ENCODE measurements around the gene RBFOX2.
A peak's percentile ranks its signal among the peaks of the same experiment; 100 is the strongest.
"Not testable (repeated sequence)": the region's sequence is repeated elsewhere in the genome, so short reads cannot be mapped to it uniquely, and the experiment has no call there.

The RBFOX2 gene

DNA sequence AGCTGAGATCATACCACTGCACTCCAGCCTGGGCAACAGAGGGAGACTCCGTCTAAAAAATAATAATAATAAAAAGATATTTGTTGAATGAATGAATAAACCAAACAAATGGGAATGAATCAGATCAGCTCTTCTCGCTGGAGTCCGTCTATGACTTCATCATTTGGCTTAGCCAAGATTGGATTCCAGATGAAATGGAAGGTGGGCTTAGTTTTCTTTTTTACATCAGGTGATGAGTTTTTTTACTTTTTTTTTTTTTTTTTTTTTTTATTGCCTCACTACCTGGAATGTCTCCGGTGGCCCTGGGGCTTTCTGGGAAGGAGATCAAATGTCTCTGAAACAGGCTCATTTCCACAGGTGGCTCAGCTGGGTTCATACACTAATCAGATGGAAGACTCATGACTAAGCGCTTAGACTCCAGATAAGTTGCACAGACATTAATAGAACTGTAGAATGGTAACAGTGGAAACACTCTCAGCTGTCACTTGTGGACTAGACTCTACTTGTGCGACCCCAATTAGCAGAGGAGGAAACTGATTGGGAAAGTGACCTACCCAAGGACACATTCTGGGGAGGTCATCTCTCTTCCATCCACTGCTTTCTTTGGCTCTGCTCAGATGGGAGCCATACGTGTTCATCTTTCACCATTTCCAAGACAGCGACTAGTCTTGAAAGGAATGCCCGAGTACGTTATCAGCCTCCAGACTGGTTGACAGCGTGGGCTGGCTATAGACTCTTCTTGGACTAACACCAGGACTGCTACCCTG lies 20.5 kb upstream of the RBFOX2 start:
- H3K9me3 ChIP-seq (ENCODE audit: control insufficient read depth in 1 of 2, low read length in 2 of 2): no peaks in the 10 kb centered on the region
- no peak overlapping the region for H3K27ac ChIP-seq (ENCODE audit: low read depth, low read length)
- H3K36me3 ChIP-seq (ENCODE audit: control insufficient read depth in 1 of 2, insufficient read depth in 2 of 2, low read length in 2 of 2): no peaks in the 10 kb centered on the region
- no peaks in the 10 kb centered on the region for H3K4me1 ChIP-seq (ENCODE audit: control insufficient read depth in 1 of 2, insufficient read depth in 2 of 2, low read length in 2 of 2)
- no peak overlapping the region for H3K4me3 ChIP-seq (ENCODE audit: low read depth in 1 of 2, low read length in 2 of 2)
- H3K27me3 ChIP-seq (ENCODE audit: control insufficient read depth in 1 of 2, insufficient read depth in 2 of 2, low read length in 2 of 2): no peaks in the 10 kb centered on the region
- no peak overlapping the region for H3K9ac ChIP-seq (ENCODE audit: low read depth in 1 of 2, low read length in 2 of 2)

DNA sequence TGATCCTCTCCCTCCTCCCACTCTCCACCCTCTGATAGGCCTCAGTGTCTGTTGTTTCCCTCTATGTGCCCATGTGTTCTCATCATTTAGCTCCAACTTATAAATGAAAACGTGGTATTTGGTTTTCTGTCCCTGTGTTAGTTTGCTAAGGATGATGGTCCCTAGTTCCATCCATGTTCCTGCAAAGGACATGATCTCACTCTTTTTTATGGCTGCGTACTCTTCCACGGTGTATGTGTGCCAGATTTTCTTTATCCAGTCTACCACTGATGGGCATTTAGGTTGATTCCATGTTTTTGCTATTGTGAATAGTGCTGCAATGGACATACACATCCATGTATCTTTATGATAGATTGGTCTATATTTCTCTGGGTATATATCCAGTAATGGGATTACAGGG lies 15.9 kb upstream of the RBFOX2 start:
- H3K9me3 ChIP-seq (ENCODE audit: control insufficient read depth in 1 of 2, low read length in 2 of 2); H3K4me3 ChIP-seq (ENCODE audit: low read depth in 1 of 2, low read length in 2 of 2); H3K27me3 ChIP-seq (ENCODE audit: control insufficient read depth in 1 of 2, insufficient read depth in 2 of 2, low read length in 2 of 2): not testable (repeated sequence)

DNA sequence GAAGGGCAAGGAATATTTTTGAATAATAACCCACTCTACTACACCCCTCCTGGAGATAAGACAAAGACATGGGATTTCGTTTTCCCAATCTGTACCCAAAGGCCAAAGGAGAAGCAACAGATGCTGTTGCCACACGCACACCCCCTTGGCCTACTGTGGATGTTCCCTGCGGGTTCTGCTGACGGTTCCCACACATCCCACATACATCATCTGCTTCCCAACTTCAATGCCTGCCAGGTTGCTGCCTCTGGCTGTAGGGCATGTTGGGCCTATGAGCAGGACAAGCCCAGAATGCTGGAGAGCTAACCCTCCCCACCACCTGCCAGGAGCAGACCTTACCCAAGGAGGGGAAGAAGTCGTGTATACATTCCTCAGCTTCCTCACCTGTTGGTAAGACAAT lies 13.6 kb upstream of the RBFOX2 start:
- Histone ChIP-seq H3K4me3 (ENCODE audit: low read depth in 1 of 2, low read length in 2 of 2) (no peak overlapping the region), H3K9me3 (ENCODE audit: control insufficient read depth in 1 of 2, low read length in 2 of 2) (no peaks in the 10 kb centered on the region), H3K27me3 (ENCODE audit: control insufficient read depth in 1 of 2, insufficient read depth in 2 of 2, low read length in 2 of 2) (no peaks in the 10 kb centered on the region), H3K9ac (ENCODE audit: low read depth in 1 of 2, low read length in 2 of 2) (no peak overlapping the region), H3K27ac (ENCODE audit: low read depth, low read length) (no peak overlapping the region), H3K36me3 (ENCODE audit: control insufficient read depth in 1 of 2, insufficient read depth in 2 of 2, low read length in 2 of 2) (no peaks in the 10 kb centered on the region), H3K4me1 (ENCODE audit: control insufficient read depth in 1 of 2, insufficient read depth in 2 of 2, low read length in 2 of 2) (no peaks in the 10 kb centered on the region)

More for the DNA sequence above, 15.9 kb upstream of the RBFOX2 start:
- not testable (repeated sequence) for H3K36me3 ChIP-seq (ENCODE audit: control insufficient read depth in 1 of 2, insufficient read depth in 2 of 2, low read length in 2 of 2); H3K9ac ChIP-seq (ENCODE audit: low read depth in 1 of 2, low read length in 2 of 2); H3K4me1 ChIP-seq (ENCODE audit: control insufficient read depth in 1 of 2, insufficient read depth in 2 of 2, low read length in 2 of 2); H3K27ac ChIP-seq (ENCODE audit: low read depth, low read length)

DNA sequence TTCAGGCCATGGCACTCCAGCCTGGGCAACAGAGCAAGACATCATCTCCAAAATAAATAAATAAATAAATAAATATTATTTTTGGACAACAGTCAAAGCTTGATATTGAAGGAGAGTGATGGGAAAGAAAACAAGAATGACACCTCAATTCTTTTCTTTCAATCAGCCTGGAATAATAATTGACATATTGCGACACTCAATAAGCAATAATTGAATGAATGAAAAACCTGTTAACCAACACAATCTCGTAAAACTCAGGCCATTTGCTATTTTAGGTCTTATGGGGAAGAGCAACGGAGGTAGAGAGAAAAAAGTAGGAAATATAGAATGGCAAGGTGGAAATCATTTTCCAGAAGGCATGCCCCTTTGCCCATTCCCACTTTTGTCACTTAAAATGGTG lies 10.5 kb upstream of the RBFOX2 start:
- H3K27ac ChIP-seq (ENCODE audit: low read depth, low read length): no peak overlapping the region
- H3K27me3 ChIP-seq (ENCODE audit: control insufficient read depth in 1 of 2, insufficient read depth in 2 of 2, low read length in 2 of 2): no peaks in the 10 kb centered on the region
- no peak overlapping the region for H3K9ac ChIP-seq (ENCODE audit: low read depth in 1 of 2, low read length in 2 of 2)
- H3K4me3 ChIP-seq (ENCODE audit: low read depth in 1 of 2, low read length in 2 of 2): no peak overlapping the region
- H3K36me3 ChIP-seq (ENCODE audit: control insufficient read depth in 1 of 2, insufficient read depth in 2 of 2, low read length in 2 of 2): no peaks in the 10 kb centered on the region
- no peaks in the 10 kb centered on the region for H3K9me3 ChIP-seq (ENCODE audit: control insufficient read depth in 1 of 2, low read length in 2 of 2)
- no peaks in the 10 kb centered on the region for H3K4me1 ChIP-seq (ENCODE audit: control insufficient read depth in 1 of 2, insufficient read depth in 2 of 2, low read length in 2 of 2)

DNA sequence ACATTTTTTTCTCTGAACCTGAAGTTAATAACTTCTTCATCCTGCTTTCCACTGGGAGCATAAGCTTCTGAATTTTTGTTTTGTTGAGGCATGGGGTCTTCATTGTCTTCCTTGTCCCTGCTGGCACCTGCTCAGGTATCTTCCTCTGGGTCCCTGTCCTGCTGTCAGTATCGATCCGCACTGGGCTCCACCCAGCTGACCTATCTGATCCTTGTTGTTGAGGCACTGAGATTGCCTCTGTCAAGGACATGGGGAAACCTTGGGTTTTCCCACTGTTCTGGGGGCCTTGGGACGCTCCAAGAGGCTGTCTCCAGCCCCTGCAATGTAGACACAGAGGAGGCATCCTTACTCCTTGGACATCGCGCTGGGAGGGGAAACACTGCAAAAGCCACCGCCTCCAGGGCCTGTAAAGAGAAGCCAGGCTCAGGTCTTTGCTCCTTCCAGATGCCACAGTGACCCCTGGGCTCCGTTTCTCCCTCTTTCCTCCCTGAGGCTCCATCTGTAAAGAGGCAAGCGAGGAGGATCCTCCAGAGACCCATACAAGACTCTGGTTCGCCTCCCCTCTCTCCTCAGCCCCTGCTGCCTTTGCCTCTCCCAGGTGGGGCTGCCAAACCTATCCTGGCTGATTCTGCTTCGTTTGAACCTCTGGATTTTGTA lies 8.6 kb upstream of the RBFOX2 start:
- Histone ChIP-seq H3K4me3 (ENCODE audit: low read depth in 1 of 2, low read length in 2 of 2) (no peak overlapping the region), H3K9me3 (ENCODE audit: control insufficient read depth in 1 of 2, low read length in 2 of 2) (no peaks in the 10 kb centered on the region), H3K27ac (ENCODE audit: low read depth, low read length) (no peak overlapping the region), H3K27me3 (ENCODE audit: control insufficient read depth in 1 of 2, insufficient read depth in 2 of 2, low read length in 2 of 2) (no peaks in the 10 kb centered on the region), H3K9ac (ENCODE audit: low read depth in 1 of 2, low read length in 2 of 2) (no peak overlapping the region), H3K36me3 (ENCODE audit: control insufficient read depth in 1 of 2, insufficient read depth in 2 of 2, low read length in 2 of 2) (no peaks in the 10 kb centered on the region), H3K4me1 (ENCODE audit: control insufficient read depth in 1 of 2, insufficient read depth in 2 of 2, low read length in 2 of 2) (no peaks in the 10 kb centered on the region)

DNA sequence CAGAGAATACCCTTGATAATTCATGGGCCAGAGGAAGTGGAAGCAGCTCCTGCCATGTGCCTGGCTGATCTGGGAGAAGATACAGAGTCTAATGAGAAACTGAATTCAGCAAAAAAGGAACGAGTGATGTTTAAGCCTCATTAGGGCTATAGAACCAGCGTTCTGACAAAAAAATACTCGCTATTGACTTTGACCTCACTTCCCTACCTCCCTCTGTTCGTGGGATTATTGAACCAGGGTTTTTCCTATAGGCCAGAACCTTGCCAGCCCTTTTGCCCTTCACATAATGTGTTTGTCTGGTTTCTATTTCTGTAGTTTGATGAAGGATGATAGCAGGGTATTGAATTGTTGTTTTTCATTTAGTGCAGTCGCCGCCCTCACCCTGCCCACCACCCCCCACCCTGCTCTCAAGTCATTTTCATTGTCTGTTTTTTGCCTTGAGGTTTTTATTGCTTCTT lies 7.6 kb upstream of the RBFOX2 start:
- H3K9me3 ChIP-seq (ENCODE audit: control insufficient read depth in 1 of 2, low read length in 2 of 2): no peaks in the 10 kb centered on the region
- H3K27ac ChIP-seq (ENCODE audit: low read depth, low read length): no peak overlapping the region
- H3K4me3 ChIP-seq (ENCODE audit: low read depth in 1 of 2, low read length in 2 of 2): no peak overlapping the region
- no peaks in the 10 kb centered on the region for H3K27me3 ChIP-seq (ENCODE audit: control insufficient read depth in 1 of 2, insufficient read depth in 2 of 2, low read length in 2 of 2)
- no peaks in the 10 kb centered on the region for H3K4me1 ChIP-seq (ENCODE audit: control insufficient read depth in 1 of 2, insufficient read depth in 2 of 2, low read length in 2 of 2)
- no peak overlapping the region for H3K9ac ChIP-seq (ENCODE audit: low read depth in 1 of 2, low read length in 2 of 2)
- H3K36me3 ChIP-seq (ENCODE audit: control insufficient read depth in 1 of 2, insufficient read depth in 2 of 2, low read length in 2 of 2): no peaks in the 10 kb centered on the region

DNA sequence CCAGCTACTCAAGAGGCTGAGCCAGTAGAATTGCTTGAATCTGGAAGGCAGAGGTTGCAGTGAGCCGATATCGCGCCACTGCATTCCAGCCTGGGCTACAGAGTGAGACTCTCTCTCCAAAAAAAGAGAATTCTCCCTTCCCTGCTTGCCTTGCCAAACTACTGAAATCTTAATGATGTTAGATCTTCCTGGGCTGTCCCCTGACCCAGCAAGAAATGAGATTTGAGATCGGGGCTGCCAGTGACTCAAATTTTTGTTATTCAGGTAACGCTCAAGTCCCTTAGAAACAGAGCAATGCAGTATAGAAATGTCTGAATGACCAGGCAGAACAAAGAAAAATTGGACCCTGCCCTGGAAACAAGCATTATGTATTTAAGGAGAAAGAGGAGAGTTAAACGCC lies 4.0 kb upstream of the RBFOX2 start:
- no peaks in the 10 kb centered on the region for H3K27me3 ChIP-seq (ENCODE audit: control insufficient read depth in 1 of 2, insufficient read depth in 2 of 2, low read length in 2 of 2)

DNA sequence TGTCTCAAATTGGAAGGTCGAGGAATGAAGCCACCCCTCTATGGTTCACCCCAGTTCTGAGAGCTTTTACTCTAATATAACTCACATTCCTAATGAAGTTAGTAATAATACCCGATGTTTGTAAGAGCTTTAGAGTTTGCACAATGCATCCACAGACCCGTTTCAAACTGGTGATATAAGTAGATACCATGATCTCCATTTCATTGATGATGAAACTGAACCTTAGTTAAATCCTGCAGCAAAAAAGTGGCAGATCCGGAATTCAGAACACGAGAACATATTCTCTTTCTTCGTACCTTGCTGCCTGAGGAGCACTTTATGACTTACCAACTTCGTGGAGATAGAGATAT lies 757 bp upstream of the RBFOX2 start:
- Histone ChIP-seq H3K27me3 (ENCODE audit: control insufficient read depth in 1 of 2, insufficient read depth in 2 of 2, low read length in 2 of 2) (no peaks in the 10 kb centered on the region), H3K4me3 (ENCODE audit: low read depth in 1 of 2, low read length in 2 of 2) (peak overlapping the region; percentile 63 to 75), H3K9ac (ENCODE audit: low read depth in 1 of 2, low read length in 2 of 2) (peak overlapping the region; percentile 60), H3K4me1 (ENCODE audit: control insufficient read depth in 1 of 2, insufficient read depth in 2 of 2, low read length in 2 of 2) (peaks cover 13 to 19% of the 10 kb centered on the region in 2 donors), H3K27ac (ENCODE audit: low read depth, low read length) (peak overlapping the region; percentile 70), H3K9me3 (ENCODE audit: control insufficient read depth in 1 of 2, low read length in 2 of 2) (no peaks in the 10 kb centered on the region), H3K36me3 (ENCODE audit: control insufficient read depth in 1 of 2, insufficient read depth in 2 of 2, low read length in 2 of 2) (no peaks in the 10 kb centered on the region)

More for the DNA sequence above, 4.0 kb upstream of the RBFOX2 start:
- Histone ChIP-seq H3K4me1 (ENCODE audit: control insufficient read depth in 1 of 2, insufficient read depth in 2 of 2, low read length in 2 of 2) (peaks cover 5 to 10% of the 10 kb centered on the region in 2 donors), H3K27ac (ENCODE audit: low read depth, low read length) (no peak overlapping the region), H3K36me3 (ENCODE audit: control insufficient read depth in 1 of 2, insufficient read depth in 2 of 2, low read length in 2 of 2) (no peaks in the 10 kb centered on the region), H3K4me3 (ENCODE audit: low read depth in 1 of 2, low read length in 2 of 2) (no peak overlapping the region), H3K9me3 (ENCODE audit: control insufficient read depth in 1 of 2, low read length in 2 of 2) (no peaks in the 10 kb centered on the region), H3K9ac (ENCODE audit: low read depth in 1 of 2, low read length in 2 of 2) (no peak overlapping the region)

DNA sequence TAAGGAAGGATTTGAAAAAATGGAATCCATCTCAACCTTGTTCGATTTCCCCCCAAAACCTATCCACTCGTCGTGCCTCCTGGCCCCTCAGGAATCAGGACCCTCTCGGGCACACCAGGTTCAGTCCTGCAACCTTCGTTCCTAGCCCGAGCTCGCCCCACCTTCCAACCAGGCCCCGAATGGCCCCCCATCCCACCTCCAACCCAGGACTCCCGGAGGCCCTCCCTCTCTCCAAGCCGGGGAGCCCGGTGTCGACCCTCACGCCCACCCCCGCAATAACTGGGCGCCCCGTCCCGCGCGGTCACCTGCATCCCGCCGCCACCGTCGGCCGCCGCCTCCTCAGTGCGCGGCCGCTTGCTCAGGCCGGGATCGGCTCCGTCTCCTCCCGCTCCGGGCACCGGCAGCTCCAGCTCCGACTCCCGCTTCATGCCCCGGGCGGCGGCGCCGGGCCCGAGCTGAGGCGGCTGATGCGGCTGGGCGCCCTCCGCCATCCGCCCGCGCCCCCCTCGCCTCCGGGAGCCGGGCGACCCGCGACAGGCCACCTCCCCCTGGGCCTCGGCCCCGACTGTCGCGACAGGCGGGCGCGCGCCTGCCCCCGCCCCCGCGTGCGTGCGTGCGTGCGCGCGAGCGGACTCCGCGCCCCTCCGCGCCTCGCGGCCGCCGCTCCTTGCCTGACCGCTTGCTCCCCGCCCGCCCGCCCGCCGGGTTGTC lies 534 bp downstream of the RBFOX2 start:
- H3K9ac ChIP-seq (ENCODE audit: low read depth in 1 of 2, low read length in 2 of 2): peak overlapping the region; percentile 77 to 80
- peaks cover 13 to 19% of the 10 kb centered on the region in 2 donors for H3K4me1 ChIP-seq (ENCODE audit: control insufficient read depth in 1 of 2, insufficient read depth in 2 of 2, low read length in 2 of 2)
- no peaks in the 10 kb centered on the region for H3K36me3 ChIP-seq (ENCODE audit: control insufficient read depth in 1 of 2, insufficient read depth in 2 of 2, low read length in 2 of 2)
- no peaks in the 10 kb centered on the region for H3K9me3 ChIP-seq (ENCODE audit: control insufficient read depth in 1 of 2, low read length in 2 of 2)
- H3K27ac ChIP-seq (ENCODE audit: low read depth, low read length): peak overlapping the region; percentile 74
- H3K27me3 ChIP-seq (ENCODE audit: control insufficient read depth in 1 of 2, insufficient read depth in 2 of 2, low read length in 2 of 2): no peaks in the 10 kb centered on the region
- peak overlapping the region; percentile 80 to 89 for H3K4me3 ChIP-seq (ENCODE audit: low read depth in 1 of 2, low read length in 2 of 2)

DNA sequence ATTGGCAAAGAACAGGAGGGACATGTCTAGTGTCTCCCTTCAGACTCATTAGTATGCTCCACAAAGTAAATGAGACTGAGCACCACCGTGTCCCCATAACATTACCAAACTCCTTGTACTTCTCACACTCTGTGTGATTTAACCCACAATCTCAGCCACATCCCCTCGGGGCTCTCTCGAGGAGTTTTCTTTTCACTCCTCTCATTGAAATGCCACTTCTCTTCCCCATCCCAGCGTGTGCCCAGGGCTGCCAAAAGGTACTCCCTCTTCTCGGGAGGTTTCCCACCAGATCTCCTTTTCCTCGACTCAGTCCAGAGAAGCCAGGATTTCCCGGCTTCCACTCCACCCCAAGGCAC lies 1.1 kb downstream of the RBFOX2 start:
- Histone ChIP-seq H3K4me1 (ENCODE audit: control insufficient read depth in 1 of 2, insufficient read depth in 2 of 2, low read length in 2 of 2) (peaks cover 14 to 21% of the 10 kb centered on the region in 2 donors), H3K4me3 (ENCODE audit: low read depth in 1 of 2, low read length in 2 of 2) (peak overlapping the region; percentile 80 to 89), H3K27me3 (ENCODE audit: control insufficient read depth in 1 of 2, insufficient read depth in 2 of 2, low read length in 2 of 2) (no peaks in the 10 kb centered on the region), H3K27ac (ENCODE audit: low read depth, low read length) (peak overlapping the region; percentile 74), H3K36me3 (ENCODE audit: control insufficient read depth in 1 of 2, insufficient read depth in 2 of 2, low read length in 2 of 2) (no peaks in the 10 kb centered on the region), H3K9me3 (ENCODE audit: control insufficient read depth in 1 of 2, low read length in 2 of 2) (no peaks in the 10 kb centered on the region), H3K9ac (ENCODE audit: low read depth in 1 of 2, low read length in 2 of 2) (peak overlapping the region; percentile 77 to 80)

Measured in duodenal mucosa (tissue), 2 donors.